ENCODE data around the gene SMCO1. TPM values are rescaled to one million over a fixed set of nuclear protein-coding genes. Genes with fewer than 3 reads are reported as not detected.
"Not testable (repeated sequence)": the region's sequence is repeated elsewhere in the genome, so short reads cannot be mapped to it uniquely, and the experiment has no call there.

SMCO1 gene
- total and polyA plus RNA-seq, 8 donors, result not detected

DNA sequence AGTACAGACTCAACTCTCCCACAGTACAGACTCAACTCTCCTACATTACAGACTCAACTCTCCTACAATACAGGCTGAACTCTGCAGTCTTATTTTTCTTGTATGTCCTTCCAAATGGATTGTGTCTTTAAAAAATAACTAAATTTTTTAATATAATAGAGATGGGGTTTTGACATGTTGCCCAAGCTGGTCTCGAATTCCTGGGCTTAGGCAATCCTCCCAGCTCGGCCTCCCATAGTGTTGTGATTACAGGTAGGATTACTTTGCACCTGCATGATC is 51.7 kb downstream of the SMCO1 start:
- Histone ChIP-seq H3K27ac (no peak overlapping the region), H3K9me3 (no peaks in the 10 kb centered on the region), H3K4me3 (no peak overlapping the region), H3K36me3 (peaks cover 0 to 12% (median 12%) of the 10 kb centered on the region in 4 donors), H3K4me1 (no peaks in the 10 kb centered on the region), H3K27me3 (no peaks in the 10 kb centered on the region)
- intact Hi-C loops (cut with DNase I; ENCODE audit: low total_unique reads), result no loop called here
- 93 to 98% (median 96%) methylated on average over 2 of the region's 2 CpGs for WGBS, 5 donors
- DNase-seq, result no peak
- no peak for TF ChIP-seq POLR2A (IDR thresholded peaks at IDR 0.05)
- TF ChIP-seq EP300 (IDR thresholded peaks at IDR 0.05), result no peak
- TF ChIP-seq POLR2AphosphoS5 (IDR thresholded peaks at IDR 0.05), result no peak
- TF ChIP-seq, protein P1, sequence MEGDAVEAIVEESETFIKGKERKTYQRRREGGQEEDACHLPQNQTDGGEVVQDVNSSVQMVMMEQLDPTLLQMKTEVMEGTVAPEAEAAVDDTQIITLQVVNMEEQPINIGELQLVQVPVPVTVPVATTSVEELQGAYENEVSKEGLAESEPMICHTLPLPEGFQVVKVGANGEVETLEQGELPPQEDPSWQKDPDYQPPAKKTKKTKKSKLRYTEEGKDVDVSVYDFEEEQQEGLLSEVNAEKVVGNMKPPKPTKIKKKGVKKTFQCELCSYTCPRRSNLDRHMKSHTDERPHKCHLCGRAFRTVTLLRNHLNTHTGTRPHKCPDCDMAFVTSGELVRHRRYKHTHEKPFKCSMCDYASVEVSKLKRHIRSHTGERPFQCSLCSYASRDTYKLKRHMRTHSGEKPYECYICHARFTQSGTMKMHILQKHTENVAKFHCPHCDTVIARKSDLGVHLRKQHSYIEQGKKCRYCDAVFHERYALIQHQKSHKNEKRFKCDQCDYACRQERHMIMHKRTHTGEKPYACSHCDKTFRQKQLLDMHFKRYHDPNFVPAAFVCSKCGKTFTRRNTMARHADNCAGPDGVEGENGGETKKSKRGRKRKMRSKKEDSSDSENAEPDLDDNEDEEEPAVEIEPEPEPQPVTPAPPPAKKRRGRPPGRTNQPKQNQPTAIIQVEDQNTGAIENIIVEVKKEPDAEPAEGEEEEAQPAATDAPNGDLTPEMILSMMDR (IDR thresholded peaks at IDR 0.05), result no peak

DNA sequence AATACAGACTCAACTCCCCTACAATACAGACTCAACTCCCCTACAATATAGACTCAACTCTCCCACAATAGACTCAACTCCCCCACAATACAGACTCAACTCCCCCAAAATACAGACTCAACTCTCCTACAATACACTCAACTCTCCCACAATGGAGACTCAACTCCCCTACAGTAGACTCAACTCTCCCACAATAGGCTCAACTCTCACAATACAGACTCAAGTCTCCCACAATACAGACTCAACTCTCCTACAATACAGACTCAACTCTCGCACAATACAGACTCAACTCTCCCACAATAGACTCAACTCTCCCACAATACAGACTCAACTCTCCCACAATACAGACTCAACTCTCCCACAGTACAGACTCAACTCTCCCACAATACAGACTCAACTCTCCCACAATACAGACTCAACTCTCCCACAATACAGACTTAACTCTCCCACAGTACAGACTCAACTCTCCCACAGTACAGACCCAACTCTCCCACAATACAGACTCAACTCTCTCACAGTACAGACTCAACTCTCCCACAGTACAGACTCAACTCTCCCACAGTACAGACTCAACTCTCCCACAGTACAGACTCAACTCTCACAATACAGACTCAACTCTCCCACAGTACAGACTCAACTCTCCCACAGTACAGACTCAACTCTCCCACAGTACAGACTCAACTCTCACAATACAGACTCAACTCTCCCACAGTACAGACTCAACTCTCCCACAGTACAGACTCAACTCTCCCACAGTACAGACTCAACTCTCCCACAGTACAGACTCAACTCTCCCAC is 52.3 kb downstream of the SMCO1 start:
- H3K4me3 ChIP-seq; H3K4me1 ChIP-seq; H3K27ac ChIP-seq; H3K9me3 ChIP-seq; intact Hi-C loops (cut with DNase I; ENCODE audit: low total_unique reads); DNase-seq; H3K27me3 ChIP-seq: not testable (repeated sequence)
- WGBS, 5 donors, result 84 to 95% (median 93%) methylated on average over 1 of the region's 1 CpG
- H3K36me3 ChIP-seq, result peaks cover 0 to 12% (median 8%) of the 10 kb centered on the region in 4 donors

DNA sequence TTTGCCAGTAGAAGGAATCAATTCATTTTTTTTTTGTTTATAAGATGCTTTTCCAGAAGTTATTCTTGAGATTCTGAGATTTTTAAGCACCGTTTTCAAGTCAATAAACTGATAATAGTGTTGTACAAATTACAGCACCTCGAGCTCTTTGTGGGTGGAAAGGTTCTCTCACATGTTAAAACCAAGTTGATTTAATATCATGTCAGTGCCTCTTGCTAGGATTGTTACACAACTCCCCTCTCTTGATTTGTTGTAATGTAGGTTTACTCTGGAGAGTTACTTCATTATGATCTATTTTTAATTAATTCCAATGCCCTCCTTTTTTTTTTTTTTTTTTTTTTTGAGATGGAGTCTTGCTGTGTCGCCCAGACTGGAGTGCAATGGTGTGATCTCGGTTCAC is 57.1 kb downstream of the SMCO1 start:
- WGBS, 5 donors, result 61 to 71% (median 65%) methylated on average over 4 of the region's 4 CpGs
- no peak for DNase-seq
- Histone ChIP-seq H3K36me3 (peaks cover 0 to 11% (median 0%) of the 10 kb centered on the region in 4 donors), H3K9me3 (no peaks in the 10 kb centered on the region), H3K27me3 (no peaks in the 10 kb centered on the region), H3K4me3 (no peak overlapping the region), H3K27ac (no peak overlapping the region), H3K4me1 (peaks cover 0 to 5% (median 0%) of the 10 kb centered on the region in 4 donors)
- intact Hi-C loops (cut with DNase I; ENCODE audit: low total_unique reads), result no loop called here
- TF ChIP-seq POLR2AphosphoS5 (IDR thresholded peaks at IDR 0.05), result no peak

DNA sequence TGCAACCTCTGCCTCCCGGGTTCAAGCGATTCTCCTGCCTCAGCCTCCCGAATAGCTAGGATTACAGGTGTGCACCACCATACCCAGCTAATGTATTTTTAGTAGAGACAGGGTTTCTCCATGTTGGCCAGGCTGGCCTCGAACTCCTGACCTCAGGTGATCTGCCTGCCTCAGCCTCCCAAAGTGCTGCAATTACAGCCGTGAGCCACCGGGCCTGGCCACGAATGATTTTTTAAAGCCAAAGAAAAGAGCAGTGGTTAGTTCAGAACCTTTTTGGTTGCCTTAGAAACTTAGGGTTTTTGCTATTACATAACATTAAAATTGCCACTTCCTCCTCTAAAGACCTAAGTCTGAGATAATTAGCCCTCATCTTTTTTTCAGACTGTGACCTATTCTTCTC is 57.7 kb downstream of the SMCO1 start:
- H3K9me3 ChIP-seq; H3K27me3 ChIP-seq; H3K27ac ChIP-seq; H3K4me3 ChIP-seq; DNase-seq; H3K4me1 ChIP-seq; intact Hi-C loops (cut with DNase I; ENCODE audit: low total_unique reads): not testable (repeated sequence)
- WGBS, 5 donors, result 72 to 80% (median 72%) methylated on average over 7 of the region's 7 CpGs
- peaks cover 0 to 13% (median 2%) of the 10 kb centered on the region in 4 donors for H3K36me3 ChIP-seq

Small RNA genes lying within 50 kb of the gene (small RNA-seq; reads per million reads assigned to genes)
- 0 reads per million in 4 donors for gene RPS29P3

Other genes starting within 250 kb of the SMCO1 start
- 100 to 1,000 TPM in 1 of 5 donors, 10 to 100 TPM in 4; 25.2 to 127 (median 58.7) TPM for gene PCYT1A, start 227.6 kb downstream of the SMCO1 start, total RNA-seq
- gene PCYT1A, start 227.6 kb downstream of the SMCO1 start, polyA plus RNA-seq, result 10 to 100 TPM; 11.8 to 24.7 (median 19.4) TPM
- gene DYNLT2B, start 197.1 kb downstream of the SMCO1 start, total RNA-seq, result 1 to 10 TPM in 1 of 5 donors, not detected in 4; 3.3 TPM
- 10 to 100 TPM in 2 of 3 donors, 1 to 10 TPM in 1; 9.5 to 23.0 (median 16.0) TPM for gene DYNLT2B, start 197.1 kb downstream of the SMCO1 start, polyA plus RNA-seq
- not detected for gene TM4SF19, start 177.0 kb downstream of the SMCO1 start, total RNA-seq
- gene TM4SF19, start 177.0 kb downstream of the SMCO1 start, polyA plus RNA-seq, result under 1 TPM in 1 of 3 donors, not detected in 2; 0.55 TPM
- gene UBXN7, start 82.9 kb downstream of the SMCO1 start, total RNA-seq, result 10 to 100 TPM; 14.0 to 39.3 (median 25.4) TPM
- gene UBXN7, start 82.9 kb downstream of the SMCO1 start, polyA plus RNA-seq, result 1 to 10 TPM; 2.2 to 6.8 (median 4.7) TPM
- 10 to 100 TPM in 3 of 5 donors, 1 to 10 TPM in 2; 6.1 to 27.8 (median 13.4) TPM for gene RNF168, start 11.6 kb downstream of the SMCO1 start, total RNA-seq
- gene RNF168, start 11.6 kb downstream of the SMCO1 start, polyA plus RNA-seq, result 1 to 10 TPM; 4.4 to 6.0 (median 5.2) TPM
- 1 to 10 TPM in 3 of 5 donors, not detected in 2; 1.8 to 4.8 (median 4.6) TPM for gene WDR53, start 53.2 kb upstream of the SMCO1 start, total RNA-seq
- 10 to 100 TPM in 2 of 3 donors, 1 to 10 TPM in 1; 9.0 to 13.4 (median 11.5) TPM for gene WDR53, start 53.2 kb upstream of the SMCO1 start, polyA plus RNA-seq
- gene FBXO45, start 53.3 kb upstream of the SMCO1 start, total RNA-seq, result 10 to 100 TPM in 2 of 5 donors, 1 to 10 TPM in 3; 1.2 to 12.1 (median 5.7) TPM
- 1 to 10 TPM; 3.1 to 4.6 (median 3.7) TPM for gene FBXO45, start 53.3 kb upstream of the SMCO1 start, polyA plus RNA-seq
- 1 to 10 TPM in 3 of 5 donors, under 1 TPM in 1, not detected in 1; 0.45 to 5.5 (median 1.6) TPM for gene NRROS, start 124.3 kb upstream of the SMCO1 start, total RNA-seq
- gene NRROS, start 124.3 kb upstream of the SMCO1 start, polyA plus RNA-seq, result 1 to 10 TPM in 2 of 3 donors, under 1 TPM in 1; 0.85 to 1.4 (median 1.3) TPM
- 1 to 10 TPM in 1 of 5 donors, under 1 TPM in 1, not detected in 3; 0.18 to 1.8 TPM for gene CEP19, start 196.9 kb upstream of the SMCO1 start, total RNA-seq
- 1 to 10 TPM in 2 of 3 donors, under 1 TPM in 1; 0.63 to 3.1 (median 2.7) TPM for gene CEP19, start 196.9 kb upstream of the SMCO1 start, polyA plus RNA-seq
- gene PIGX, start 197.0 kb upstream of the SMCO1 start, total RNA-seq, result 10 to 100 TPM in 4 of 5 donors, 1 to 10 TPM in 1; 4.6 to 60.8 (median 27.5) TPM
- gene PIGX, start 197.0 kb upstream of the SMCO1 start, polyA plus RNA-seq, result 10 to 100 TPM in 2 of 3 donors, 1 to 10 TPM in 1; 7.6 to 11.3 (median 10.3) TPM
- 10 to 100 TPM; 11.1 to 88.7 (median 42.4) TPM for gene PAK2, start 224.5 kb upstream of the SMCO1 start, total RNA-seq
- gene PAK2, start 224.5 kb upstream of the SMCO1 start, polyA plus RNA-seq, result 10 to 100 TPM; 13.5 to 17.6 (median 16.1) TPM

Data from stomach (tissue), 9 donors.